GM12872 (cell line): ENCODE data around the gene SYT8.

Source experiments
- TF ChIP-seq, protein P1 (sequence below): IDR thresholded peaks from 3 replicates; pipeline ENCODE4 v1.5.1; 2011; ENCODE audit warnings: low read depth, mild to moderate bottlenecking, low read length, moderate library complexity; ENCODE audit not compliant: insufficient read depth

The SYT8 gene

DNA sequence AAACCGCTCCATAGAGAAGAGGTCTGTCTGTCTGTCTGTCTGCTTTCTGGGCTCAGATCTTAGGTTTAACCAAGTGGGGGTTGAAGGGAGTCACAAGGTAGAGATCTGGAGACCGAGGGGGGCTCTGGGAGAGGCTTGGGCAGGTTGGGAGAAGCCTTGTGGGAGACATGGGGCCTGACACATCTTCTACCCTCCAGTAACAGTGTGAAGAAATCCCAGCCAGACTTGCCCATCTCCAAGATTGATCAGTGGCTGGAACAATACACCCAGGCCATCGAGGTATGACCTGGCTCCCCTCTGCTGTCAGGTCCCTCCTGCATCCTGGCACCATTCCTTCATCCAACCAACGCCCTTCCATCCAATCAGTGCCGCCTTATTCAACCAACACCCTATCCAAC is 49.5 kb downstream of the SYT8 start:
- TF ChIP-seq, protein P1, sequence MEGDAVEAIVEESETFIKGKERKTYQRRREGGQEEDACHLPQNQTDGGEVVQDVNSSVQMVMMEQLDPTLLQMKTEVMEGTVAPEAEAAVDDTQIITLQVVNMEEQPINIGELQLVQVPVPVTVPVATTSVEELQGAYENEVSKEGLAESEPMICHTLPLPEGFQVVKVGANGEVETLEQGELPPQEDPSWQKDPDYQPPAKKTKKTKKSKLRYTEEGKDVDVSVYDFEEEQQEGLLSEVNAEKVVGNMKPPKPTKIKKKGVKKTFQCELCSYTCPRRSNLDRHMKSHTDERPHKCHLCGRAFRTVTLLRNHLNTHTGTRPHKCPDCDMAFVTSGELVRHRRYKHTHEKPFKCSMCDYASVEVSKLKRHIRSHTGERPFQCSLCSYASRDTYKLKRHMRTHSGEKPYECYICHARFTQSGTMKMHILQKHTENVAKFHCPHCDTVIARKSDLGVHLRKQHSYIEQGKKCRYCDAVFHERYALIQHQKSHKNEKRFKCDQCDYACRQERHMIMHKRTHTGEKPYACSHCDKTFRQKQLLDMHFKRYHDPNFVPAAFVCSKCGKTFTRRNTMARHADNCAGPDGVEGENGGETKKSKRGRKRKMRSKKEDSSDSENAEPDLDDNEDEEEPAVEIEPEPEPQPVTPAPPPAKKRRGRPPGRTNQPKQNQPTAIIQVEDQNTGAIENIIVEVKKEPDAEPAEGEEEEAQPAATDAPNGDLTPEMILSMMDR = no peak
